HG02763 (cell line): ENCODE results near the gene SSBP3.

Source experiments
- ATAC-seq: cut with Tn5 transposase; IDR thresholded peaks from one replicate; pipeline ENCODE4 v1.9.1; 2021; ENCODE audit warnings: mild to moderate bottlenecking, moderate library complexity; ENCODE audit not compliant: unreplicated experiment

The SSBP3 gene

GRCh38 chr1:54332781-54333585, 73.2 kb downstream of the SSBP3 start:
- no peak for ATAC-seq

GRCh38 chr1:54331843-54332463, 74.2 kb downstream of the SSBP3 start:
- no peak for ATAC-seq

GRCh38 chr1:54331091-54331772, 75.0 kb downstream of the SSBP3 start:
- no peak for ATAC-seq

- no peak for ATAC-seq
These were observed 76.7 kb downstream of the SSBP3 start for GRCh38 chr1:54329312-54330003.

- no peak for ATAC-seq
These were observed 78.0 kb downstream of the SSBP3 start for GRCh38 chr1:54328066-54328636.

- ATAC-seq, result no peak
These were observed 78.7 kb downstream of the SSBP3 start for GRCh38 chr1:54327386-54328065.

- ATAC-seq, result no peak
These were observed 79.4 kb downstream of the SSBP3 start for GRCh38 chr1:54326543-54327385.

GRCh38 chr1:54325703-54326461, 80.3 kb downstream of the SSBP3 start:
- no peak for ATAC-seq

- ATAC-seq, result no peak
These were observed 80.9 kb downstream of the SSBP3 start for GRCh38 chr1:54325284-54325683.

- no peak for ATAC-seq
These were observed 81.7 kb downstream of the SSBP3 start for GRCh38 chr1:54324251-54325140.

GRCh38 chr1:54323921-54324250, 82.3 kb downstream of the SSBP3 start:
- ATAC-seq, result no peak

GRCh38 chr1:54323324-54323739, 82.9 kb downstream of the SSBP3 start:
- no peak for ATAC-seq

GRCh38 chr1:54318246-54318814, 87.9 kb downstream of the SSBP3 start:
- ATAC-seq, result no peak

GRCh38 chr1:54317084-54317483, 89.1 kb downstream of the SSBP3 start:
- no peak for ATAC-seq

- ATAC-seq, result no peak
These were observed 91.1 kb downstream of the SSBP3 start for GRCh38 chr1:54315099-54315498.

- ATAC-seq, result no peak
These were observed 91.5 kb downstream of the SSBP3 start for GRCh38 chr1:54314696-54315095.

GRCh38 chr1:54312796-54313316, 93.3 kb downstream of the SSBP3 start:
- no peak for ATAC-seq
